SK-N-SH (cell line): ENCODE results near the gene INPP5B. TPM values are rescaled to one million over a fixed set of nuclear protein-coding genes. Genes with fewer than 3 reads are reported as not detected.
A peak's percentile ranks its signal among the peaks of the same experiment; 100 is the strongest.

Experiments used
- CTCF ChIA-PET: fragments of 300-600, 350-600 bp; formaldehyde crosslinking; extraction: SDS; loops from one replicate; lab custom pipeline; 2021; lab: Yijun Ruan, JAX
- POLR2A ChIA-PET: fragments of 350-600 bp; sonication (Branson Sonifier 250); formaldehyde crosslinking; extraction: SDS; loops from one replicate; lab custom pipeline; 2020; ENCODE audit warnings: antibody characterized with exemption, inconsistent platforms; lab: Yijun Ruan, JAX
- DNase-seq: peaks from one replicate; pipeline ENCODE4 v3.0.0; 2012
- H2AFZ ChIP-seq: fragments of 200-600 bp; sonication (generic); 2 replicates; pipeline ENCODE4 v1.8.1; 2016; ENCODE audit warnings: antibody characterized with exemption, mild to moderate bottlenecking, low read depth
- H3F3A ChIP-seq: fragments of 200-600 bp; sonication (generic); replicated peaks from 2 replicates; pipeline ENCODE3; 2016; ENCODE audit warnings: antibody characterized with exemption, mild to moderate bottlenecking; ENCODE audit not compliant: insufficient read depth
- H3K27ac ChIP-seq, 2 experiments: fragments of 200-500 bp in 1 of 2; fragments of 200-600 bp in 1 of 2; sonication (Bioruptor generic) in 1 of 2; sonication (generic), shearing (Covaris generic) in 1 of 2; 2 replicates each; pipeline versions ENCODE4 v1.5.1 to v1.6.1; 2014 to 2016; ENCODE audit warnings: low read depth in 2 of 2, inconsistent platforms in 1 of 2, low read length in 1 of 2, mild to moderate bottlenecking in 1 of 2, mixed read lengths in 1 of 2
- H3K27me3 ChIP-seq: fragments of 200-600 bp; sonication (generic), shearing (Covaris generic); 2 replicates; pipeline ENCODE4 v1.6.1; 2016; ENCODE audit warnings: mixed run types; ENCODE audit not compliant: insufficient read depth
- H3K36me3 ChIP-seq, 2 experiments: fragments of 200-500 bp in 1 of 2; fragments of 200-600 bp in 1 of 2; sonication (Bioruptor generic) in 1 of 2; sonication (generic) in 1 of 2; replicated peaks in 1 of 2; 2 replicates each; pipeline versions ENCODE3 to v1.5.1; 2014 to 2016; ENCODE audit warnings: low read length in 1 of 2, mild to moderate bottlenecking in 1 of 2; ENCODE audit not compliant: insufficient read depth in 2 of 2, control insufficient read depth in 1 of 2
- H3K4me1 ChIP-seq, 2 experiments: fragments of 200-500 bp in 1 of 2; fragments of 200-600 bp in 1 of 2; sonication (Bioruptor generic) in 1 of 2; sonication (generic), shearing (Covaris generic) in 1 of 2; 2 replicates each; pipeline versions ENCODE4 v1.5.1 to v1.6.1; 2014 to 2016; ENCODE audit warnings: low read depth in 1 of 2, low read length in 1 of 2, mixed run types in 1 of 2; ENCODE audit not compliant: insufficient read depth in 2 of 2, control insufficient read depth in 1 of 2
- H3K4me2 ChIP-seq: fragments of 200-600 bp; sonication (generic), shearing (Covaris generic); 2 replicates; pipeline ENCODE4 v1.6.1; 2017; ENCODE audit warnings: mixed run types
- H3K4me3 ChIP-seq, 2 experiments: fragments of 200-500 bp in 1 of 2; fragments of 200-600 bp in 1 of 2; sonication (Bioruptor generic) in 1 of 2; sonication (generic), shearing (Covaris generic) in 1 of 2; 2 replicates each; pipeline versions ENCODE4 v1.5.1 to v1.8.1; 2014 to 2016; ENCODE audit warnings: low read depth in 2 of 2, inconsistent platforms in 1 of 2, low read length in 1 of 2, mild to moderate bottlenecking in 1 of 2, mixed read lengths in 1 of 2, moderate library complexity in 1 of 2
- H3K79me2 ChIP-seq: fragments of 200-600 bp; sonication (generic); 2 replicates; pipeline ENCODE4 v1.8.1; 2017; ENCODE audit warnings: mild to moderate bottlenecking; ENCODE audit not compliant: insufficient read depth
- H3K9ac ChIP-seq: fragments of 200-600 bp; sonication (generic); 2 replicates; pipeline ENCODE4 v1.6.1; 2017; ENCODE audit warnings: mixed run types
- H3K9me2 ChIP-seq: fragments of 200-600 bp; sonication (generic); 2 replicates; pipeline ENCODE4 v1.6.1; 2017; ENCODE audit warnings: mixed run types
- H3K9me3 ChIP-seq: fragments of 200-600 bp; sonication (generic); 2 replicates; pipeline ENCODE4 v1.6.1; 2017; ENCODE audit warnings: mixed run types, mild to moderate bottlenecking, moderate library complexity
- H4K20me1 ChIP-seq: fragments of 200-600 bp; sonication (generic); 2 replicates; pipeline ENCODE4 v1.6.1; 2017; ENCODE audit warnings: mild to moderate bottlenecking, mixed run types; ENCODE audit not compliant: insufficient read depth
- EZH2phosphoT487 ChIP-seq: fragments of 200-600 bp; sonication (generic); IDR thresholded peaks from 2 replicates; pipeline ENCODE4 v1.6.1; 2017; ENCODE audit warnings: low read depth, mixed run types, mild to moderate bottlenecking, antibody characterized with exemption, moderate library complexity, borderline replicate concordance
- FOSL2 ChIP-seq: IDR thresholded peaks from 2 replicates; pipeline ENCODE4 v1.4.0; 2012; ENCODE audit warnings: low read depth, mild to moderate bottlenecking, moderate library complexity, borderline replicate concordance
- FOXM1 ChIP-seq: IDR thresholded peaks from 2 replicates; pipeline ENCODE4 v1.4.0; 2012; ENCODE audit warnings: low read depth, mild to moderate bottlenecking
- RCOR1 ChIP-seq: fragments of 150-350 bp; IDR thresholded peaks from 2 replicates; pipeline ENCODE4 v1.6.1; 2017; ENCODE audit warnings: antibody characterized with exemption, low read length
- RXRA ChIP-seq: IDR thresholded peaks from 2 replicates; pipeline ENCODE4 v1.4.0; 2012; ENCODE audit warnings: low read depth, mild to moderate bottlenecking, borderline replicate concordance
- SIN3A ChIP-seq: IDR thresholded peaks from 2 replicates; pipeline ENCODE4 v1.6.1; 2012; ENCODE audit warnings: low read depth, mild to moderate bottlenecking, low read length, moderate library complexity, borderline replicate concordance
- TAF1 ChIP-seq: IDR thresholded peaks from 2 replicates; pipeline ENCODE4 v1.6.1; 2012; ENCODE audit warnings: low read depth, mild to moderate bottlenecking, low read length, moderate library complexity, borderline replicate concordance
- TCF12 ChIP-seq: IDR thresholded peaks from 2 replicates; pipeline ENCODE4 v1.4.0; 2012
- USF1 ChIP-seq: IDR thresholded peaks from 2 replicates; pipeline ENCODE4 v1.4.0; 2012; ENCODE audit warnings: low read depth, borderline replicate concordance
- YY1 ChIP-seq: IDR thresholded peaks from 2 replicates; pipeline ENCODE4 v1.4.0; 2012; ENCODE audit warnings: low read depth, mild to moderate bottlenecking
- WGBS: methylation state at CpG from one replicate; pipeline ENCODE4 v1.1.6; 2017; ENCODE audit warnings: low lambda C conversion rate; 5-methylcytosine and 5-hydroxymethylcytosine counted together
- polyA plus RNA-seq, 3 experiments: library from polyadenylated mRNA; depleted of rRNA; stranded (reverse); fragments of >200 nt; gene quantifications; 2 replicates each; pipeline ENCODE4 v1.2.3, GENCODE V29; 2012
- TF ChIP-seq, protein P1 (sequence below): IDR thresholded peaks from 2 replicates; pipeline ENCODE4 v1.4.0; 2012; ENCODE audit warnings: low read depth
- TF ChIP-seq, protein P2 (sequence below): IDR thresholded peaks from 2 replicates; pipeline ENCODE4 v1.4.0; 2012; ENCODE audit warnings: low read depth, borderline replicate concordance
- TF ChIP-seq, protein P3 (sequence below): IDR thresholded peaks from 2 replicates; pipeline ENCODE4; 2012

INPP5B gene
- polyA plus RNA-seq, 1 of the 3 experiments (the other 2 are of a cell fraction): 10.5 TPM

DNA sequence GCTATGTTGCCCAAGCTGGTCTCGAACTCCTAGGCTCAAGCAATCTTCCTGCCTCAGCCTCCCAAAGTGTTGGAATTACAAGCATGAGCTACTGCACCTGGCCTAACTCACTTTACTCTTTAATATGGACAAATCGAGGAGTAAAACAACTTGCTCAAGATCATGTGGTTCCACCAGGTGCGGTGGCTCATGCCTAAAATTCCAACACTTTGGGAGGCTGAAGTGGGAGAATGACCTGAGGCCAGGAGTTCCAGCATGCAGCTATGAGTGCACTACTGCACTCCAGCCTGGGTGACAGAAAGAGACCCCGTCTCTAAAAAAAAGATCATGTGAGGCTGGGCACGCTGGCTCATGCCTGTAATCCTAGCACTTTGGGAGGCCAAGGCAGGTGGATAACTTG, 2.0 kb downstream of the INPP5B start:
- no peak for TF ChIP-seq FOSL2
- TF ChIP-seq, protein P1, sequence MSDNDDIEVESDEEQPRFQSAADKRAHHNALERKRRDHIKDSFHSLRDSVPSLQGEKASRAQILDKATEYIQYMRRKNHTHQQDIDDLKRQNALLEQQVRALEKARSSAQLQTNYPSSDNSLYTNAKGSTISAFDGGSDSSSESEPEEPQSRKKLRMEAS: no peak
- TF ChIP-seq RCOR1: no peak
- no peak for TF ChIP-seq TCF12
- TF ChIP-seq YY1: no peak
- no peak for TF ChIP-seq USF1
- TF ChIP-seq SIN3A: no peak
- TF ChIP-seq TAF1: no peak
- TF ChIP-seq FOXM1: no peak
- no peak for TF ChIP-seq EZH2phosphoT487
- no peak for TF ChIP-seq RXRA
- TF ChIP-seq, protein P2, sequence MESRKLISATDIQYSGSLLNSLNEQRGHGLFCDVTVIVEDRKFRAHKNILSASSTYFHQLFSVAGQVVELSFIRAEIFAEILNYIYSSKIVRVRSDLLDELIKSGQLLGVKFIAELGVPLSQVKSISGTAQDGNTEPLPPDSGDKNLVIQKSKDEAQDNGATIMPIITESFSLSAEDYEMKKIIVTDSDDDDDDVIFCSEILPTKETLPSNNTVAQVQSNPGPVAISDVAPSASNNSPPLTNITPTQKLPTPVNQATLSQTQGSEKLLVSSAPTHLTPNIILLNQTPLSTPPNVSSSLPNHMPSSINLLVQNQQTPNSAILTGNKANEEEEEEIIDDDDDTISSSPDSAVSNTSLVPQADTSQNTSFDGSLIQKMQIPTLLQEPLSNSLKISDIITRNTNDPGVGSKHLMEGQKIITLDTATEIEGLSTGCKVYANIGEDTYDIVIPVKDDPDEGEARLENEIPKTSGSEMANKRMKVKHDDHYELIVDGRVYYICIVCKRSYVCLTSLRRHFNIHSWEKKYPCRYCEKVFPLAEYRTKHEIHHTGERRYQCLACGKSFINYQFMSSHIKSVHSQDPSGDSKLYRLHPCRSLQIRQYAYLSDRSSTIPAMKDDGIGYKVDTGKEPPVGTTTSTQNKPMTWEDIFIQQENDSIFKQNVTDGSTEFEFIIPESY: no peak
- TF ChIP-seq, all 33 proteins: peak for 0
- peaks cover under 1 to 8% of the 10 kb centered on the region in 2 experiments for H3K36me3 ChIP-seq
- ChIA-PET CTCF (no interaction called here), POLR2A (no interaction called here)
- DNase-seq: no peak
- no peak overlapping the region for H3K27ac ChIP-seq
- peaks cover 0 to 9% of the 10 kb centered on the region in 2 experiments; a peak in 1 of 4 replicates for H3K4me1 ChIP-seq
- no peaks in the 10 kb centered on the region for H3K9me2 ChIP-seq
- WGBS: 96% methylated on average over 5 of the region's 5 CpGs
- H2AFZ ChIP-seq: no peak overlapping the region
- no peaks in the 10 kb centered on the region for H3K27me3 ChIP-seq
- H3K4me3 ChIP-seq: no peak overlapping the region
- no peaks in the 10 kb centered on the region for H4K20me1 ChIP-seq
- no peaks in the 10 kb centered on the region for H3F3A ChIP-seq
- no peaks in the 10 kb centered on the region for H3K9me3 ChIP-seq
- no peak overlapping the region; the same call in 1 of the 2 replicates for H3K4me2 ChIP-seq
- no peak overlapping the region for H3K9ac ChIP-seq
- H3K79me2 ChIP-seq: peaks cover 9% of the 10 kb centered on the region; the same call in 1 of the 2 replicates

GRCh38 chr1:37944086-37944763, 2.6 kb downstream of the INPP5B start:
- Histone ChIP-seq H3K36me3 (peaks cover 5 to 8% of the 10 kb centered on the region in 2 experiments), H3K4me1 (peaks cover 0 to 9% of the 10 kb centered on the region in 2 experiments; a peak in 1 of 4 replicates), H4K20me1 (no peaks in the 10 kb centered on the region), H3K79me2 (peaks cover 9% of the 10 kb centered on the region; the same call in 1 of the 2 replicates), H3F3A (no peaks in the 10 kb centered on the region), H2AFZ (no peak overlapping the region), H3K27ac (no peak overlapping the region), H3K9ac (no peak overlapping the region), H3K4me2 (no peak overlapping the region), H3K4me3 (no peak overlapping the region), H3K9me2 (no peaks in the 10 kb centered on the region), H3K27me3 (no peaks in the 10 kb centered on the region), H3K9me3 (no peaks in the 10 kb centered on the region)
- 79% methylated on average over 4 of the region's 4 CpGs for WGBS
- DNase-seq: no peak
- ChIA-PET POLR2A (no interaction called here), CTCF (no interaction called here)
- TF ChIP-seq FOSL2: peak; percentile 32; the same call in 1 of the 2 replicates
- TF ChIP-seq, protein P3, sequence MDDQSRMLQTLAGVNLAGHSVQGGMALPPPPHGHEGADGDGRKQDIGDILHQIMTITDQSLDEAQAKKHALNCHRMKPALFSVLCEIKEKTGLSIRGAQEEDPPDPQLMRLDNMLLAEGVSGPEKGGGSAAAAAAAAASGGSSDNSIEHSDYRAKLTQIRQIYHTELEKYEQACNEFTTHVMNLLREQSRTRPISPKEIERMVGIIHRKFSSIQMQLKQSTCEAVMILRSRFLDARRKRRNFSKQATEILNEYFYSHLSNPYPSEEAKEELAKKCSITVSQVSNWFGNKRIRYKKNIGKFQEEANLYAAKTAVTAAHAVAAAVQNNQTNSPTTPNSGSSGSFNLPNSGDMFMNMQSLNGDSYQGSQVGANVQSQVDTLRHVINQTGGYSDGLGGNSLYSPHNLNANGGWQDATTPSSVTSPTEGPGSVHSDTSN: no peak
- TF ChIP-seq TCF12: peak; percentile 27; the same call in 1 of the 2 replicates
